Measurements from ENCODE around the gene LRRN2. TPM values are rescaled to one million over a fixed set of nuclear protein-coding genes. Genes with fewer than 3 reads are reported as not detected.
"Not testable (repeated sequence)": the region's sequence is repeated elsewhere in the genome, so short reads cannot be mapped to it uniquely, and the experiment has no call there.

The LRRN2 gene
- total and polyA plus RNA-seq, 5 donors from 2014 or later = 0.02 to 0.03 TPM; not detected in 3

- Histone ChIP-seq H3K27ac (ENCODE audit: insufficient read depth, low read length, poor library complexity, severe bottlenecking) (no peak overlapping the region), H3K4me1 (ENCODE audit: control insufficient read depth, insufficient read depth, low read length, poor library complexity, severe bottlenecking) (no peaks in the 10 kb centered on the region), H3K27me3 (ENCODE audit: control insufficient read depth, insufficient read depth, low read length) (peaks cover 5% of the 10 kb centered on the region), H3K9me3 (ENCODE audit: control insufficient read depth in 2 of 2, low read length in 2 of 2) (no peaks in the 10 kb centered on the region), H3K4me3 (ENCODE audit: low read depth, low read length) (no peak overlapping the region), H3K36me3 (ENCODE audit: control insufficient read depth, insufficient read depth, low read length) (no peaks in the 10 kb centered on the region)
- DNase-seq (no peak), ATAC-seq (ENCODE audit: low read depth in 2 of 2) (no peak)
- H3K4me3 Mint-ChIP-seq = no peak overlapping the region
- peaks cover 0 to 2% (median 0%) of the 10 kb centered on the region in 7 donors for H3K9me3 Mint-ChIP-seq
- H3K27me3 Mint-ChIP-seq = peaks cover 22% of the 10 kb centered on the region
- no peak overlapping the region for H3K27ac Mint-ChIP-seq
- H3K36me3 Mint-ChIP-seq = no peaks in the 10 kb centered on the region
- peaks cover 0 to 6% (median 3%) of the 10 kb centered on the region in 4 donors for H3K4me1 Mint-ChIP-seq
Observed at GRCh38 chr1:204695692-204696091, 10.2 kb upstream of the LRRN2 start.

DNA sequence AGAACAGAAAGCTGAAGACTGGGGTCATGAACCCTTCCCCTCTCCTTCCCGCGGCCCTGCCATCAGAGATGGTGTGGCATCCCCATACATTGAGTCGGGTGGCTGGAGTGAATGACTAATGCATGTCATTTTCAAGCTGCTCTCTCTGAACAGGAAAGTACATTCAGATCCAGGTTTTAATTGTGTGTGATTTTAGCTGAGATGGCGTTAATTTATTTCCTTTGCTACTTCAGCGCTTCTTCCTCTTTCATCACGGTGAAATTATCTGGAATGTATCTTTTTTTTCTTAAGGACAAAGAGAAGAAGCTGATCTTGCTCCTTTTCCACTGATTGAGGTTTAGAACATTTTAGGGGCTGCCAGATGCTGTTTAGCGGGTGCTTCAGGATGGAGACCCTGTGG lies 8.6 kb upstream of the LRRN2 start:
- Mint-ChIP-seq H3K4me1 (peaks cover 0 to 12% (median 3%) of the 10 kb centered on the region in 4 donors), H3K27ac (no peak overlapping the region)

GRCh38 chr1:204692841-204693356 lies 7.4 kb upstream of the LRRN2 start:
- Mint-ChIP-seq H3K4me3 (no peak overlapping the region), H3K9me3 (peaks cover 0 to 2% (median 0%) of the 10 kb centered on the region in 7 donors)
- peak in 1 of 3 donors; percentile 22 for DNase-seq

More for the DNA sequence above, 8.6 kb upstream of the LRRN2 start:
- Mint-ChIP-seq H3K36me3 (no peaks in the 10 kb centered on the region), H3K27me3 (peaks cover 26% of the 10 kb centered on the region), H3K4me3 (no peak overlapping the region), H3K9me3 (peaks cover 0 to 2% (median 0%) of the 10 kb centered on the region in 7 donors)
- Histone ChIP-seq H3K36me3 (ENCODE audit: control insufficient read depth, insufficient read depth, low read length) (no peaks in the 10 kb centered on the region), H3K27me3 (ENCODE audit: control insufficient read depth, insufficient read depth, low read length) (peaks cover 8% of the 10 kb centered on the region), H3K27ac (ENCODE audit: insufficient read depth, low read length, poor library complexity, severe bottlenecking) (no peak overlapping the region), H3K9me3 (ENCODE audit: control insufficient read depth in 2 of 2, low read length in 2 of 2) (no peaks in the 10 kb centered on the region), H3K4me3 (ENCODE audit: low read depth, low read length) (no peak overlapping the region), H3K4me1 (ENCODE audit: control insufficient read depth, insufficient read depth, low read length, poor library complexity, severe bottlenecking) (no peaks in the 10 kb centered on the region)
- ATAC-seq (ENCODE audit: low read depth in 2 of 2) (no peak), DNase-seq (no peak)

GRCh38 chr1:204692325-204692840 lies 6.8 kb upstream of the LRRN2 start:
- Histone ChIP-seq H3K9me3 (ENCODE audit: control insufficient read depth in 2 of 2, low read length in 2 of 2) (no peaks in the 10 kb centered on the region), H3K27me3 (ENCODE audit: control insufficient read depth, insufficient read depth, low read length) (peaks cover 14% of the 10 kb centered on the region), H3K36me3 (ENCODE audit: control insufficient read depth, insufficient read depth, low read length) (no peaks in the 10 kb centered on the region), H3K27ac (ENCODE audit: insufficient read depth, low read length, poor library complexity, severe bottlenecking) (no peak overlapping the region), H3K4me1 (ENCODE audit: control insufficient read depth, insufficient read depth, low read length, poor library complexity, severe bottlenecking) (no peaks in the 10 kb centered on the region), H3K4me3 (ENCODE audit: low read depth, low read length) (no peak overlapping the region)
- ATAC-seq (ENCODE audit: low read depth in 2 of 2) = no peak
- Mint-ChIP-seq H3K27me3 (peaks cover 33% of the 10 kb centered on the region), H3K4me1 (peaks cover 0 to 12% (median 3%) of the 10 kb centered on the region in 4 donors), H3K27ac (no peak overlapping the region), H3K9me3 (peaks cover 0 to 2% (median 0%) of the 10 kb centered on the region in 7 donors), H3K4me3 (no peak overlapping the region), H3K36me3 (no peaks in the 10 kb centered on the region)
- DNase-seq = no peak

More at GRCh38 chr1:204692841-204693356, 7.4 kb upstream of the LRRN2 start:
- Histone ChIP-seq H3K27ac (ENCODE audit: insufficient read depth, low read length, poor library complexity, severe bottlenecking) (no peak overlapping the region), H3K9me3 (ENCODE audit: control insufficient read depth in 2 of 2, low read length in 2 of 2) (no peaks in the 10 kb centered on the region), H3K27me3 (ENCODE audit: control insufficient read depth, insufficient read depth, low read length) (peaks cover 10% of the 10 kb centered on the region), H3K4me1 (ENCODE audit: control insufficient read depth, insufficient read depth, low read length, poor library complexity, severe bottlenecking) (no peaks in the 10 kb centered on the region), H3K4me3 (ENCODE audit: low read depth, low read length) (no peak overlapping the region), H3K36me3 (ENCODE audit: control insufficient read depth, insufficient read depth, low read length) (no peaks in the 10 kb centered on the region)
- Mint-ChIP-seq H3K27ac (no peak overlapping the region), H3K4me1 (peaks cover 0 to 12% (median 3%) of the 10 kb centered on the region in 4 donors), H3K27me3 (peaks cover 28% of the 10 kb centered on the region), H3K36me3 (no peaks in the 10 kb centered on the region)
- ATAC-seq (ENCODE audit: low read depth in 2 of 2) = no peak

DNA sequence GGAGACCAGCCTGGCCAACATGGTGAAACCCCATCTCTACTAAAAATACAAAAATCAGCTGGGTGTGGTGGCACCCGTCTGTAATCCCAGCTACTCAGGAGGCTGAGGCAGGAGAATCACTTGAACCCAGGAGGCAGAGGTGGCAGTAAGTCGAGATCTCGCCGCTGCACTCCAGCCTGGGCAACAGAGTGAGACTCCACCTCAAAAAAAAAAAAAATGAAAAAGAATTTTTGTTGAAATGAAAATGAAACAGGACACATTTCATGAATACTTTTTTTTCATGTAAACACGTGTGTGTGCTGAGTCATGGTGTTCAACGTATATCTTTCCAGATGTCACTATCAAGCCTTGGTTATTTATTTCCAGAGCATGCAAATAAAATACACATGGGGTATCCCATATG lies 5.8 kb upstream of the LRRN2 start:
- ATAC-seq (ENCODE audit: low read depth in 2 of 2); H3K9me3 ChIP-seq (ENCODE audit: control insufficient read depth in 2 of 2, low read length in 2 of 2); H3K36me3 ChIP-seq (ENCODE audit: control insufficient read depth, insufficient read depth, low read length); H3K36me3 Mint-ChIP-seq; H3K4me3 Mint-ChIP-seq; H3K4me3 ChIP-seq (ENCODE audit: low read depth, low read length); H3K27ac Mint-ChIP-seq; H3K4me1 ChIP-seq (ENCODE audit: control insufficient read depth, insufficient read depth, low read length, poor library complexity, severe bottlenecking); H3K27ac ChIP-seq (ENCODE audit: insufficient read depth, low read length, poor library complexity, severe bottlenecking); H3K9me3 Mint-ChIP-seq: not testable (repeated sequence)
- peak in 1 of 3 donors; percentile 72 for DNase-seq
- Mint-ChIP-seq H3K27me3 (peaks cover 36% of the 10 kb centered on the region), H3K4me1 (peaks cover 0 to 12% (median 3%) of the 10 kb centered on the region in 4 donors)
- peaks cover 21% of the 10 kb centered on the region for H3K27me3 ChIP-seq (ENCODE audit: control insufficient read depth, insufficient read depth, low read length)

DNA sequence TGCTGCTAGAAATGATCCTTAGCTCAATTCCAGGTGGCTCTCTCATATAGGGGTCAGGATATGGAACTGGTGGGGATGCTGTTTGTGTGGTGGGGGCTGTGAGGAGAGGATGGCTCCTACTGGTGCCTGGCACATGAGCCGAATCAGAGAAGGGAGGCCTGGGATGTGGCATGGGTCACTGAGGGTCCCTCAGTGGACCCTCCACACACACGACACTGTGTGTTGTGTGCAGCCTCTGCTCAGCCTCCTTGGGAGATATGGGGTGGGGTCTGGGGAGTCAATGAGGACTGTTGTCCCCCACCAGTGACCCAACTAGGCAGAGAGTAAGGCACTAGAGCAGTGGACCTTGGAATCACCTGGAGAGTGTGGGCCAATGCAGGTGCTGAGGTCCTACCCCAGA lies 3.2 kb upstream of the LRRN2 start:
- Mint-ChIP-seq H3K4me1 (peaks cover 0 to 13% (median 8%) of the 10 kb centered on the region in 4 donors), H3K4me3 (no peak overlapping the region), H3K27me3 (peaks cover 45% of the 10 kb centered on the region), H3K27ac (no peak overlapping the region), H3K36me3 (no peaks in the 10 kb centered on the region), H3K9me3 (peaks cover 0 to 2% (median 0%) of the 10 kb centered on the region in 7 donors)
- Histone ChIP-seq H3K27me3 (ENCODE audit: control insufficient read depth, insufficient read depth, low read length) (peaks cover 20% of the 10 kb centered on the region), H3K27ac (ENCODE audit: insufficient read depth, low read length, poor library complexity, severe bottlenecking) (no peak overlapping the region), H3K36me3 (ENCODE audit: control insufficient read depth, insufficient read depth, low read length) (no peaks in the 10 kb centered on the region), H3K4me3 (ENCODE audit: low read depth, low read length) (no peak overlapping the region), H3K4me1 (ENCODE audit: control insufficient read depth, insufficient read depth, low read length, poor library complexity, severe bottlenecking) (peaks cover 7% of the 10 kb centered on the region), H3K9me3 (ENCODE audit: control insufficient read depth in 2 of 2, low read length in 2 of 2) (no peaks in the 10 kb centered on the region)
- no peak for DNase-seq
- ATAC-seq (ENCODE audit: low read depth in 2 of 2) = no peak

GRCh38 chr1:204688007-204688406 lies 2.5 kb upstream of the LRRN2 start:
- Histone ChIP-seq H3K4me1 (ENCODE audit: control insufficient read depth, insufficient read depth, low read length, poor library complexity, severe bottlenecking) (peaks cover 7% of the 10 kb centered on the region), H3K9me3 (ENCODE audit: control insufficient read depth in 2 of 2, low read length in 2 of 2) (no peaks in the 10 kb centered on the region), H3K27me3 (ENCODE audit: control insufficient read depth, insufficient read depth, low read length) (peaks cover 20% of the 10 kb centered on the region), H3K4me3 (ENCODE audit: low read depth, low read length) (no peak overlapping the region), H3K36me3 (ENCODE audit: control insufficient read depth, insufficient read depth, low read length) (no peaks in the 10 kb centered on the region), H3K27ac (ENCODE audit: insufficient read depth, low read length, poor library complexity, severe bottlenecking) (no peak overlapping the region)
- peaks cover 0 to 18% (median 8%) of the 10 kb centered on the region in 4 donors for H3K4me1 Mint-ChIP-seq
- peaks cover 48% of the 10 kb centered on the region for H3K27me3 Mint-ChIP-seq
- no peak overlapping the region for H3K27ac Mint-ChIP-seq
- no peaks in the 10 kb centered on the region for H3K9me3 Mint-ChIP-seq
- H3K4me3 Mint-ChIP-seq = no peak overlapping the region
- ATAC-seq (ENCODE audit: low read depth in 2 of 2) = no peak
- no peak for DNase-seq
- no peaks in the 10 kb centered on the region for H3K36me3 Mint-ChIP-seq

All from CD4-positive, CD25-positive, alpha-beta regulatory T cell (primary cell).